ENCODE results near the gene AKAP13.
"Not testable (repeated sequence)": the region's sequence is repeated elsewhere in the genome, so short reads cannot be mapped to it uniquely, and the experiment has no call there.

AKAP13 gene

DNA sequence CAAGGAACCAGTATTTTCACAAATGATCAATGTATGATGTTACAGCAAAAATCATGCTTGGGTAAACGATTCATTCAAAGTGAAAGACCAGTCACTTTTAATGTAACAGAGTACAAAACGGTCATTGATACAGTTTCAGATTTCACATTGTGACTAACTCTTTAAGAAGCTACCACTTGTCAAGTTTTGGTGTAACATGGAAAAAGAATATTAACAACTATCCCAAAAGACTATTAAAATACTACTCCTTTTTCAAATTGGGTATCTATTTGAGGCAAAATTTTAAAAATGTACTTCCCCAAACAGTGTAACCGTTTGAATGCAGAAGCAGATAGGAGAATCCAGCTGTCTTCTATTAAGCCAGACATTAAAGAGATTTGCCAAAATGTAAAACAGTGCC, 31.7 kb downstream of the AKAP13 start:
- DNase-seq (ENCODE audit: low spot score), result no peak

DNA sequence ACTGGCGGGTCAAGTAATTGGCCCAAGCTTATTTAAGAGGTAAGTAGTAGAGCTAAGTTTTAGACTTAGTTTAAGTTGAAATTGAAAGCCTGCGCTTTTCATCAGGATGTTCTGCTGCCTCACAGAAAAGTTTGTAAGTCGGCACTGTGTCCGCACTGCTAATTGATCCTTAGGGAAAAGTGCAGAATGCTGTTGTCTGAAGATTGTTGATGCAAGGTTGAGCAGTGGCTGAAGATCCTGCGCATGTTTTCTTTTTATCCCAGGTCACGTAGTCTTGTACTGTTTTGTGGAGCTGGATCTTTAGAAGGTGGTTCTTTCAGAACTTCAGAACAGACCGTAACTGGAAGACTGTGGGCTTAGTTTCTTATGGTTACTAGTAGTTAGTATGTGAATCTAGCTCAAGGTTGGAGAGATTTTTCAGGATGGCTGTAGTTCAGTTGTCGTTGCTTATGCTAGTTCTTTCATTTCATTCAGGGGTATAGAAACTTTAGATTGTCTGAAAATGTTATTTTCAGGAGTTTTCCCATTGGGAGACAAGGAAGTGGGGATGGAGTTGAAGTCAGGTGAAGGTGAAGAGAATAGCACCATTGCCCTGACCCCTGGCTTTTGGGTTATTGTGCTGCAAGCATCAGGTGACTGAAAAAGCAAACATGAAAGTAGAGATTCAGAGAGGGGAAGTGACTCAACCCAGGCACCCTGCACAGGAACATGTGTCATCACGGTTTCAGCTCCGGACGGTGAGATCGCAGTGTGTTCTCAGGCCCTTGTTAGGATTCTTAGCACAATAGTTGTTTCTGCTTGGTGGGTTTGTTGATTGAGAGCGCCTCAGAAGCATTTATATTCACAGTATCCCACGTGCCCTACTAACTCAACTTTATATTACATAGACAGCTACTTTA, 32.8 kb downstream of the AKAP13 start:
- no peak for DNase-seq (ENCODE audit: low spot score)

DNA sequence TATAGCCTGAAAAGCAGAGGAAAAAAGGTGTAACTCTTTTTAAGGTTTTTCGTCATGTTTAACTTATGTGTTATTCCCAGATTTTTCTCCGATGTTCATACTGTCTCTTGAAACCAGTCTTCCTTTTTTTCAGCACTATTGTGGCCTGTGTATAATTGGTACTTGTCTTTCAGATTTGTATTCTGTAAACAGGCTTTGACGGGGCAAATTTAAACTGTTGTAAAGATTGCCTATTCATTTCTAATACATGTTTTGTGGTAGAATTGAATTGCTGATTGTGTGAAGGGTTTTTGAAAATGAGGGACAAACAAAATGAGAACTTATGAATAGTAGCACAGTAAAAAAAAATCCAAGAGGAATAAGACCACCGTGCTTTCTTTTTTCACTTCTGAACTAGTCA, 33.6 kb downstream of the AKAP13 start:
- no peak for DNase-seq (ENCODE audit: low spot score)

DNA sequence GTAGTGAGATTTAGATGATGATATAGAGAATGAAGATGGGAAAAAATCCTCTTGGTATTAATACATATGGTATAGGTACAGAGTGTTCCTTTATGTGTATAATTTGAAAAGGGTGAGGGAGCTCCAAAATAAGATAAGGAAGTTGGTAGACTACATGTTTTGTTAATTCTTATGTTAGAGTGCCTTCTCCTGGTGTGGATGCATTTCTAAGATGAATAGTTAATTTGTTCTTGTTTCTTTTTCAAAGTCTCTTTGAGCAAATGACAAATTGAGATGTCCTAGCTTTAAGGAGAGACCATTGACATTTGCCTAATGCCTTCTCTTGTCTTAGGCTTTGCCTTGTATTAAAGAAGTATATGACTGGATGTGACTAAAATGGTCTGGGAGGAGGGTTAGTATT, 34.1 kb downstream of the AKAP13 start:
- no peak for DNase-seq (ENCODE audit: low spot score)

DNA sequence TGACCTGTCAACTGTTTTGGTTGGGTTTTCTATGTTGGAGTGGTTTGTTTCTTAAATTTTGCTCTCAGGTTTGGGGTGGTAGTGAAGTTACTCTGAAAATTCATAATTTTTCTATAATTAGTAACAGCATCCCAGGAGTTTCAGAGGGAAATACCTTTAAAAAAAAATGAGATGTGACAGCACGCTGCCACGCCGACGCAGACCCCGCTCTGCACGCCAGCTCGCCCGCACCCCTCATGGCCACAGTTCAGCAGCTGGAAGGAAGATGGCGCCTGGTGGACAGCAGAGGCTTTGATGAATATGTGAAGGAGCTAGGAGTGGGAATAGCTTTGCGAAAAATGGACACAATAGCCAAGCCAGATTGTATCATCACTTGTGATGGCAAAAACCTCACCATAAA, 34.6 kb downstream of the AKAP13 start:
- no peak for DNase-seq (ENCODE audit: low spot score)

DNA sequence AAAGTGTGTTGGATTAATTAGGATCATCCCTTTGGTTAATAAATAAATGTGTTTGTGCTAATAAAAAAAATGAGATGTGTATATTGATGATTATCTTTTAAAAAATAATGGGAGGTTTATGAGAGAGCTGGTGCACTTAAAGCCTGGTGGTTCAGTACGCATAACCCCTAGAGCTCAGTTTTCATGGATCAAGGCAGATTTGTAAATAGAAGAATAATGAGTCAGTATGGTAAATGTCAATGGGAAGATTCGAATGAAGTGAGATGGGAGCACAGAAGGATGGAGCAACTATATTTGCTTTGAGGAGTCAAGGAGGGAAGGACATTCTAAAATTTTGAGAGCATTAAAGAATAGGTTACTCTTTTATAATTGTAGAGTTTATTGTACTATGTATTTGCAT, 35.4 kb downstream of the AKAP13 start:
- DNase-seq (ENCODE audit: low spot score), result no peak

DNA sequence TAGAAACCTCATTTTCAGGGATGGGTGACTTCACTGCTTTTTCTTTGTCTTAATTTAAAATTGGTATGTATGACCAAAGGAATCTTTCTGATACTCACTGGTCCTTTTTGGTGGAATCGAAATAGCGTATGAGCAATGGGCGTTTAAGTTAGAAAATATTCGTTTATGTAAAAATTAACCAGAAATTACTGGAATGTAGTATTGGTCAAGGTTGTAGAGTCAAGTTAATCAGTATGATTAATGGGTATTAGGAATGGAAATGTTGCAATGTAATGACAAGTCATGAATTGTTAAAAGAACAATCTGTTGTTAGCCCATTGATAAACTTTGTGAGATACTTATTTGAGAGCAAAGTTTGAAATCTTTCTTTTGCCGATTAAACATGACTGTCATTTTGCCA, 36.9 kb downstream of the AKAP13 start:
- DNase-seq (ENCODE audit: low spot score), result no peak

DNA sequence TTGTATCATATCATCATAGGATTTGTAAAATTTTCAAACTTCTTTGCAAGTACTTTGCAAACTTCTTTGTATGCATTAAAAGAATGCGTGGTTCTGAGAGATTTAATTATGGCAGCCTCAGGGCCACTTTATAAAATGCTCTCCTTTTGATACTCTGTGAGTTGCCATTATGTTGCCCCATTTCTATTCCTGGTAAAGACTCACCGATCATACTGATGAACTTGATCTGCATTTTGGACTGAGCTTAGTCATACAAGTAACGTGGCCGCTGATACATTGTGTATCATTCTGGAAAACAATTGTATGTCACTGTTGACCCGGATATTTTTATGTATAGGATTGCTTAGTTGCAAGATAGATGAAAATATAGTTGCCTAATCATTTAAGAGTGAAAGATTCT, 38.8 kb downstream of the AKAP13 start:
- DNase-seq (ENCODE audit: low spot score), result no peak

DNA sequence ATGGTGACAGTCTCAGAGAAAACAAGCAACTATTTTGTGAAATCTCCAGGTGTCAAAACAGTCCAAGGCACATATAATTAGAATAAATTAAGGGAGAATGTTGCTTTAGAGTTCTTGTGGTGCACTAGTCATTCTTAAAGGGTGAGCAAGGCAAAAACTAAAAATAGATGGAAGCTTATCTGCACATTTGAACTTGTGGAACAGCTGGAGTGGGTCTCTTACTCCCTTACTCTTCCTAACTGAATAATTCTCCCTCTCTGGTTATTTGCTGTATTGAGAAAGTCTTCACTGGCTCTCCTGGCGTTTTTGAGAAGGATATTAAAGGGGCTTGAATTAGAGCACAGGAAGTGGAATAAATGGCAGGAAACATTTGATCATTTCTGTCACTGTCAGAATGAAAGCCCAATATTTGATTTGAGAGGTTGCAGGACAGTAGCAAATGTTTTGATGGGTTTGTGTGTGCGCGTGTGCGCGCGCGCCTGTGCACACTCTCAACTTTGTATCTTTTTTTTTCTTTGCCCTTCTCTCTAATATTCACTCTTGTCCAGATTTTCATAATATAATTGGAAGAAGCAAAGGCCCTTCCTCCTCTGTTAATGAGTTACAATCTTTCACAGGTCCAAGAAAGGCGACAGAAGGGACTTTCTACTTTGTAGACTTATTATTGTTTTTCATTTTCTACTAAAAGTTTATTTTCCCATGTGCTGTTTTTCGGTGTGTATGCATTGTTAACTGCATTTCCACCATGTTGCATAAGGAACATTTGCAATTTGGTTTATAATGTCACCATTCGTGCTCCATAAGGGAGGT, 40.9 kb downstream of the AKAP13 start:
- DNase-seq (ENCODE audit: low spot score), result no peak

DNA sequence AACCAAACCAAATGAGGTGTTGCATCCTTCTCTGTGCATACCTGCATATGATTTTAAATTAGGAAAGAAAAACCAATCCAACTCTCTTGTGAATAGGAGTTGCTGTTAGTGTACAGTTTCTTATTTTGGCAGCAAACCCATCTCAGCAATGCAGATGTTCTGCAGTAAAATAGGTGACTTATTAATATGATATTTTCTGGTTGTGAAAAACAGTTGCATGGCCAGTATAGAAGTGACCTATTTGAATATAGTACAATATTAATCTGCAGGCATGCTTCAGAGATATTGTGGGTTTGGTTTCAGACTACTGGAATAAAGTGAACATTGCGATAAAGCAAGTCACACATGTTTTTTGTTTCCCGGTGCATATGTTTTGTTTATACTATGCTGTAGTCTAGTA, 42.2 kb downstream of the AKAP13 start:
- no peak for DNase-seq (ENCODE audit: low spot score)

DNA sequence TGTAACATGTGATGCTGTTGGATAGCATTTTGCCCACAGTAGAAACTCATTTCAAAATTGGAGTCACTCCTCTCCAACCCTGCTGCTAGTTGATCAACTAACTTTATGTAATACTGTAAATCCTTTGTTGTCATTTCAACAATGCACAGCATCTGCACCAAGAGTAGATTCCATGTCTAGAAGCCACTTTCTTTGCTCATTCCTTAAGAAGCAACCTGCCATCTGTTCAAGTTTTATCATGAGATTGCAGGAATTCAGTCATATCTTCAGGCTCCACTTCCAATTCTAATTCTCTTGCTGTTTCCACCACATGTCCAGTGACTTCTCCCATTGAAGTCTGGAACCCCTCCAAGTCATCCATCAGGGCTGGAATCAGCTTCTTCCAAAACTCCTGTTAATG, 42.9 kb downstream of the AKAP13 start:
- DNase-seq (ENCODE audit: low spot score), result no peak

DNA sequence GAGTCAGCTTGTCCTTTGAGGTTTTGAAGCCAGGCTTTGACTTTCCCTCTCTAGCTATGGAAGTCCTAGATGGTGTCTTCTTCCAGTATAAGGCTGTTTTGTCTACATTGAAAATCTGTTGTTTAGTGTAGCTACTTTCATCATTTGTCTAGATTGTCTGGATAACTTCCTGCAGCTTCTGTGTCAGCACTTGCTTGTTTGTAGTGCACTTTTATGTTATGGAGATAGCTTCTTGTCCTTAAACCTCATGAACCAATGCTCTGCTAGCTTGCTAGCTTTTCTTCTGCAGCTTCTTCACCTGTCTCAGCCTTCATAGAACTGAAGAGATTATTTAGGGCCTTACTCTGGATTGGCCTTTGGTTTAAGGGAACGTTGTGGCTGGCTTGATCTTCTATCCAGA, 43.8 kb downstream of the AKAP13 start:
- no peak for DNase-seq (ENCODE audit: low spot score)

DNA sequence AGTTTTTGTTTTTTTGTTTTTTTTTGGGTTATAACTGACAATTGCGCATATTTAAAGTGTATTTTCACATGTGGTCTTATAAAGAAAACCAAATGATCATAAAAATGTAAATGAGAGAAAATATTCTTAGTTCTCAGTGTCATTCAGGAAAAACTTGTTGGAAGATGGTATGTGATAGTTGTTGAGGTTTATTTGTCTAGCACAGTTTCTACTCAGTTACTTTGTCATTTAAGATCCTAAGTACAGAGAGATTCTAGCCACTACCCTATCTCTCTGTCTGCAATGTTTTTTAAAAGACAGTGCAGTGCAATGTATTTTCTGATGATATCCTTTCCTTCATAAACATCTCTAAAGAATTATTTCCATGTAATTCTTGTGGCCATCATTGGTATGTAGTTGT, 46.1 kb downstream of the AKAP13 start:
- DNase-seq (ENCODE audit: low spot score), result no peak

DNA sequence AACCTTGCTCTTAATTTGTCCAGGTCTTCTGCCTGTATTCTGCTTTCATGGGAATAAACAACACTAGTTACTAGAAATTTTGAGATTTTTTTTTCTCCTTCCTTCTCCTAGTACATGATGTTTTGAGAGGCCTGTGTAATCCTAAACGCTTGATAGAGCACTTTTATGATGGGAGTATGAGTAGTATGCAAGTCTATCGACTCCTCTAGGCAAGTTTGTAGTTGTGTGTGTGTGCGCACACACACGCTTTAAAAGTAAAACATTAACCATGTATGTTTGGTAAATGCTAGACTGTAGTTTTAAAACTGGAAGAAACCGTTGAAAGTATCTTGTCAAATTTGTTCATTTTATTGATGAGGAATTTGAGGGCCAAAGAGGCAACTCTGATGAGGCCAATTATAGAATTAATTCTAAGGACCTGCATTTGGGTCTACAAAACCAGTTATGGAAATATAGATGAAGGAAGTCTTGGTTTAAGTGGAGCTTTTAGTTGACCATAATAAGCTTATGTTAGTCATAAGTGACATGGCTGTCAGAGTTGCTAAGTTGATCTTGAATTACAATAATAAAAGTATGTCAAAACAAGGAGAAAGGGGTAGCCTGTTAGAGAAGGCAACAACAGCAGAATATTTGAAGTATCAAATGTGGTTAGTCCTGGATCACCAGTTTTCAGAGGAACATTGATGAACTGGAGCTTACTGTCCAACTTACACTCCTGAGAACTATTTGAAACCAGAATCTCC, 47.1 kb downstream of the AKAP13 start:
- DNase-seq (ENCODE audit: low spot score), result no peak

DNA sequence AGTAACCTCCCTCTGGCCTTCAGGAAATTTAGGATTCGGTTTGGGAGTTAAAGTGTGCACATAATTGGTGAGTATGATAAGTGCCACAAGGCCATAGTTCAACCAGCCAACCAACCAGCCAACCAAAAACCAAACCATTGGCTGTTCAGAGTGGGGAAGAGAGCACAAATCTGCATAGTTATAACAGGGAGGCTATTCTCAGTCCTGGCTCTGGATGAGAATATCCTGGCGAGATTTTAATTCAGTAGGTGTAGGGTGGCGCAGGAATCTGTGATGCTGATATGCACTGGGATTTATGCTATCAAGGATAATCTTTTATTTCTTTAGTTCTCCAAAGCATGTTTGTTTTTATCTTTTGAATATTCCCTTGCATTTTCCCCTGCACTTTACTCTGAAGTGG, 49.1 kb downstream of the AKAP13 start:
- no peak for DNase-seq (ENCODE audit: low spot score)

DNA sequence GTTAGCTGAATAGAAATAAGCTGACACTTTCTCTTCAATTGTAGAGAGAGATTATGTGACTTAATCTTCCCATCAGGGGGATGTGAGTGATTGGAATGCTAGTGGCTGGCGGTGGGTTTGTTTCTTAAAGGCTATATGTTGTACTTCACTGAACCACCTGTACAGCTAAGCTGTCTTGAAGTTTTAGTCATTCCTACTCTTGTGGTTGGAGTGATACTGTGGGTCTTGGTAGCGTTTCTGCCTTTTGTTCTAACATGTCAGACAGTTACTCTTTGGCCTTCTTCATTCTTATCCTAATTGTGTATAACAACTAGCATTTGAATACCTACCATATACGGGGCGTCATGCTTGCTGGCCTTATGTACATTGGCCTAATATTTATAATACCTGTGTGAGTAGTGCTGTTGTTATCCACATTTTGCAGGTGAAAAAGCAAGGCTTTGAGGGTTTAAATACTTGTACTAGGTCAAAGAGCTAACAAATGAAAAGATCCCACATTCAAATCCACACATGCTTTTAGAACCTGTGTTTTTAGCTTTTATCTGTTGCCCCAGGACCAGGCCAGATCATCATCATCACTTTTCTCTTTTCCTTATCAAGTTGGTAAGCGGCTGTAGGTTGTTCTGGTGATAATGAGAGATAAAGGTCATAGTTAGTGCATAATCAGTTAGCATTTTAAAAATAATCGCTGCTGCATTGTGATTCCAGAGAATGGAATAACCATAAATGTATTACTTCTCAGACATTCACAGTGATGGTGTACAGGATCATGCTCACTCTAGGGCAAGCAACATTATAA, 50.2 kb downstream of the AKAP13 start:
- DNase-seq (ENCODE audit: low spot score), result no peak

DNA sequence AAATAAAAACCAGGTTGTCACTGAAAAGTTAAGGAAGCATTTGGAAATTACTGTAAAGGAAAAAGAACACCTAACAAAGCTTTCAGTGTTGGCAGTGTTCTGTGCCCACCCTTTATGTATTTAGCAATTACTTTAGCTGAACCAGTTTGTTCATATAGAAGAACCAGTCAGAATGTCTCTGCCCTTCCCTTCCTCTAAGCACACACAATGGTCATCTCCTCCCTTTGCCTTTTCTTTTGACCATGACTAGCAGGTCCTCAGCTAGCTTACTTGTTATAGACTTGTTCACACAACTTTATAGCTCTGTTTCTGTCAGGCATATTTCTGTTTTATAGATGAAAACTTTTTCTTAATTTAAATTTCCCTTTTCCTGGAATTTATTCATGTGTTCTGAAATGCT, 59.6 kb downstream of the AKAP13 start:
- no peak for DNase-seq (ENCODE audit: low spot score)

DNA sequence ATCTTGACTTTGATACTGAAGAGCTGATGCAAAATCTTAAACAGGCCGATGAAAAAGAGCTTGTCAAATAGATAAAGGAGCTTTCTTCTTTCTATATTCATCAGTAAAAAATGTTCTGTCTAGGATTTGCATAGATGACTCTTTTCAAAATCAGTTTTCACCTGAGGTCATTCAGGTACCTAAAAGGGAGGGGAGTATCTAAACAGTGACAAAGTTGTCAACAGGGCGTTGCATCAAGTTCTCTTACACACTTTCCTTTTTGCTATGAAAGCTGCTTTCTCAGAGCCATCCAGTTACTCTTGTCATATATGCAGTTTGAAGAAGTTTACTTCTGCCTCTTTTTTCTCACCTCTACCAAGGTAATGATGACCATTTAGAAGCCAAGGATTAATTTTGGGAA, 60.0 kb downstream of the AKAP13 start:
- DNase-seq (ENCODE audit: low spot score), result no peak

DNA sequence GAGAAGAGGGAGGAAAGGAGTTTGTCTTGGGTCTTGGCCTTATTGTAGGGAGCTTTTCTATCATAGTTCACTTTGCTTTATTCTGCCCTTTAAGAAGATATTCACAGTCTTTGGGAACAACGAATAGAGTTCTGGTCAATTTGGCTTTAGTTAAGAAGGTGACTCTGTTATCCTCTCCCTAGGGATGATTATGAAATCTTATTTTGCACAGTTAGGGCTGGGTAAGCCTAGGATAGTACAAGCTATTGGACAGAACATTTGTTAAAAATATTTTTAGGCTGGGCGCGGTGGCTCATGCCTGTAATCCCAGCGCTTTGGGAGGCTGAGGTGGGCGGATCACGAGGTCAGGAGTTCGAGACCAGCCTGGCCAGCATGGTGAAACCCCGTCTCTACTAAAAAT, 61.5 kb downstream of the AKAP13 start:
- not testable (repeated sequence) for DNase-seq (ENCODE audit: low spot score)

DNA sequence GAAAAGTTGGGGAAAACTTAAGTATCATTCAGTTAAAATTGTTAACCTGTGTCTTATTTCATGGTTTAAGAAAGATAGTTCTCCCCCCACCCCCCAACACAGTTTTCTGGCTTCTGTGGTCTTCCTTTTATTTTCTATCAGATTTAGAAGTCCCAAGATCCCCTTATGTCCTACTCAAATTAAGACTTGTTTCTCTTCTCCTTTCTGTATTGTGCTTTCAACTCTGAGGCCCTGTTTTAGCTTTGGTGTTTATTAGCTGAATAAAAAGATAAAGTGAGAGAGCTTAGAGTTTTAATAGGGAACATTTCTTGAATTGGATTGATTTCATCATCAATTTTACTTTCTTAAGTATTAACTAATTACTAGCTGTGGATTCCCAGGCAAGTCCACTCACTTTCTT, 62.6 kb downstream of the AKAP13 start:
- no peak for DNase-seq (ENCODE audit: low spot score)

DNA sequence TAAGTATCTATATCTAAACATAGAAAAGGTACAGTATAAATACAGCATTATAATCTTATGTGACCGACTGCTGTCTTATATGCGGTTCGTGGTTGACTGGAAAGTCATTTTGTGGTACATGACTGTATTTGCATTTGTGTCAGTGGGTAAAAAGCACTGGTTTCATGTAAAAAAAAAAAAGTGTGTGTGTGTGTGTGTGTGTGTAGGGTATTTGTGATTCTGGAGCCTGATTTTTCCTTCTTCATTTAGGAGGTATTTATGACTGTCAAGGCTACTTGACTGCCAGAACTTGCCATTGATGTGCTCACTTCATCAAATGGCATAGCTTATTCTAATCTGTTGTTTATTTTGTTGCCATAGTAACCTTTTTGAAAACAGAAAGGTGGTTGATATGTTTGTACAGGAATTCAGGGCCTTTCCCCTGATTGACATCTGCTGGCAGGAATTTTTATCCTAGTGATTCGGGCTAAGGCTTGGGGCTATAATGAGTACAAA, 63.2 kb downstream of the AKAP13 start:
- no peak for DNase-seq (ENCODE audit: low spot score)
